Parathyroid adenoma (tissue), 2 donors: ENCODE results near the gene SNX14.
A peak's percentile ranks its signal among the peaks of the same experiment; 100 is the strongest.

Experiments used
- H2AFZ ChIP-seq: fragments of 300-600 bp; sonication (generic); one replicate; pipeline ENCODE4 v1.7.0; 2017; ENCODE audit warnings: antibody characterized with exemption, mild to moderate bottlenecking
- H3K27ac ChIP-seq: fragments of 300-600 bp; sonication (generic); one replicate; pipeline ENCODE4 v1.7.0; 2017
- H3K27me3 ChIP-seq: fragments of 300-600 bp; sonication (generic); one replicate; pipeline ENCODE4 v1.7.0; 2017; ENCODE audit warnings: low read length; ENCODE audit not compliant: control insufficient read depth, insufficient read depth
- H3K36me3 ChIP-seq: fragments of 300-600 bp; sonication (generic); one replicate; pipeline ENCODE4 v1.7.0; 2017; ENCODE audit warnings: low read length; ENCODE audit not compliant: control insufficient read depth, insufficient read depth
- H3K4me1 ChIP-seq: fragments of 300-600 bp; sonication (generic); one replicate; pipeline ENCODE4 v1.7.0; 2017; ENCODE audit warnings: control low read depth
- H3K4me2 ChIP-seq: fragments of 300-600 bp; sonication (generic); one replicate; pipeline ENCODE4 v1.7.0; 2017; ENCODE audit warnings: low read length
- H3K4me3 ChIP-seq: fragments of 300-600 bp; sonication (generic); one replicate; pipeline ENCODE4 v1.7.0; 2017; ENCODE audit warnings: low read depth, low read length
- H3K79me2 ChIP-seq: fragments of 300-600 bp; sonication (generic); one replicate; pipeline ENCODE4 v1.7.0; 2017; ENCODE audit warnings: control low read depth
- H3K9ac ChIP-seq: fragments of 300-600 bp; sonication (generic); one replicate; pipeline ENCODE4 v1.7.0; 2017; ENCODE audit warnings: mild to moderate bottlenecking
- H3K9me3 ChIP-seq: fragments of 300-600 bp; sonication (generic); one replicate; pipeline ENCODE4 v1.7.0; 2017; ENCODE audit warnings: low read length; ENCODE audit not compliant: control insufficient read depth
- CTCF ChIP-seq: fragments of 300-600 bp; sonication (generic); IDR thresholded peaks from one replicate; pipeline ENCODE4 v1.7.0; 2017; ENCODE audit warnings: antibody characterized with exemption, mild to moderate bottlenecking
- donor health status: primary hyperparathyroidism.

SNX14 gene

GRCh38 chr6:85482905-85483700, 110.6 kb downstream of the SNX14 start:
- H3K27ac ChIP-seq: no peak overlapping the region

GRCh38 chr6:85482206-85482904, 111.3 kb downstream of the SNX14 start:
- H3K4me3 ChIP-seq: no peak overlapping the region
- no peak overlapping the region for H2AFZ ChIP-seq
- TF ChIP-seq CTCF: no peak
- H3K9ac ChIP-seq: no peak overlapping the region
- no peaks in the 10 kb centered on the region for H3K27me3 ChIP-seq
- no peak overlapping the region for H3K27ac ChIP-seq
- no peaks in the 10 kb centered on the region for H3K79me2 ChIP-seq
- H3K4me2 ChIP-seq: no peak overlapping the region
- H3K9me3 ChIP-seq: no peaks in the 10 kb centered on the region
- no peaks in the 10 kb centered on the region for H3K36me3 ChIP-seq
- no peaks in the 10 kb centered on the region for H3K4me1 ChIP-seq

More at GRCh38 chr6:85482905-85483700, 110.6 kb downstream of the SNX14 start:
- TF ChIP-seq CTCF: peak; percentile 99
- Histone ChIP-seq H3K4me3 (no peak overlapping the region), H3K36me3 (no peaks in the 10 kb centered on the region), H2AFZ (no peak overlapping the region), H3K4me1 (no peaks in the 10 kb centered on the region), H3K4me2 (no peak overlapping the region), H3K79me2 (no peaks in the 10 kb centered on the region), H3K27me3 (no peaks in the 10 kb centered on the region), H3K9me3 (no peaks in the 10 kb centered on the region), H3K9ac (no peak overlapping the region)

- Histone ChIP-seq H3K4me3 (no peak overlapping the region), H3K9me3 (no peaks in the 10 kb centered on the region), H3K4me2 (no peak overlapping the region), H3K4me1 (no peaks in the 10 kb centered on the region), H3K79me2 (no peaks in the 10 kb centered on the region), H3K36me3 (no peaks in the 10 kb centered on the region), H3K9ac (no peak overlapping the region), H3K27me3 (no peaks in the 10 kb centered on the region), H2AFZ (no peak overlapping the region), H3K27ac (no peak overlapping the region)
- no peak for TF ChIP-seq CTCF
Measured at GRCh38 chr6:85479208-85479607, 114.5 kb downstream of the SNX14 start.

- Histone ChIP-seq H2AFZ (no peak overlapping the region), H3K4me3 (no peak overlapping the region), H3K36me3 (no peaks in the 10 kb centered on the region), H3K4me1 (no peaks in the 10 kb centered on the region), H3K9me3 (no peaks in the 10 kb centered on the region), H3K27me3 (no peaks in the 10 kb centered on the region), H3K9ac (no peak overlapping the region), H3K4me2 (no peak overlapping the region), H3K27ac (no peak overlapping the region), H3K79me2 (no peaks in the 10 kb centered on the region)
- TF ChIP-seq CTCF: no peak
Measured at GRCh38 chr6:85476532-85476931, 117.1 kb downstream of the SNX14 start.
